Neural cell (in vitro differentiated cells): ENCODE data around the gene PLAU. TPM values are rescaled to one million over a fixed set of nuclear protein-coding genes. Genes with fewer than 3 reads are reported as not detected.
"Not testable (repeated sequence)": the region's sequence is repeated elsewhere in the genome, so short reads cannot be mapped to it uniquely, and the experiment has no call there.

Source experiments
- H2AFZ ChIP-seq: fragments of 200-600, 300-800 bp; sonication (generic), shearing (Covaris generic); 2 replicates; pipeline ENCODE4 v1.6.0; 2014; ENCODE audit warnings: low read depth, mild to moderate bottlenecking, antibody characterized with exemption, low read length, moderate library complexity
- H3F3A ChIP-seq: fragments of 200-600 bp; shearing (Covaris generic); 2 replicates; pipeline ENCODE4 v1.6.1; 2016; ENCODE audit warnings: mild to moderate bottlenecking, moderate library complexity, mixed read lengths, antibody characterized with exemption, low read length; ENCODE audit not compliant: insufficient read depth, poor library complexity, severe bottlenecking
- H3K27ac ChIP-seq: fragments of 200-600, 300-800 bp; sonication (generic), shearing (Covaris generic); 2 replicates; pipeline ENCODE4 v1.5.1; 2014; ENCODE audit warnings: mild to moderate bottlenecking, low read length, moderate library complexity
- H3K27me3 ChIP-seq: fragments of 300-800, 200-600 bp; sonication (generic), shearing (Covaris generic); 2 replicates; pipeline ENCODE4 v1.6.0; 2014; ENCODE audit warnings: mild to moderate bottlenecking, low read depth, low read length, moderate library complexity; ENCODE audit not compliant: insufficient read depth
- H3K36me3 ChIP-seq: fragments of 300-800, 200-600 bp; sonication (generic), shearing (Covaris generic); 2 replicates; pipeline ENCODE4 v1.5.1; 2014; ENCODE audit warnings: mild to moderate bottlenecking, antibody characterized with exemption, low read length, moderate library complexity; ENCODE audit not compliant: insufficient read depth
- H3K4me2 ChIP-seq: fragments of 300-800, 200-600 bp; sonication (generic), shearing (Covaris generic); 2 replicates; pipeline ENCODE4 v1.6.0; 2014; ENCODE audit warnings: mild to moderate bottlenecking, low read length
- H3K4me3 ChIP-seq: fragments of 300-800, 200-600 bp; sonication (generic), shearing (Covaris generic); 2 replicates; pipeline ENCODE4 v1.5.1; 2014; ENCODE audit warnings: mild to moderate bottlenecking, low read length, moderate library complexity
- H3K79me2 ChIP-seq: fragments of 200-600 bp; shearing (Covaris generic); replicated peaks from 2 replicates; pipeline ENCODE4 v1.6.0; 2014; ENCODE audit warnings: mild to moderate bottlenecking, low read length, moderate library complexity; ENCODE audit not compliant: insufficient read depth
- H3K9ac ChIP-seq: fragments of 300-800, 200-600 bp; sonication (generic), shearing (Covaris generic); 2 replicates; pipeline ENCODE4 v1.6.1; 2016; ENCODE audit warnings: mild to moderate bottlenecking, low read length, mixed read lengths
- H3K9me2 ChIP-seq: fragments of 200-600 bp; shearing (Covaris generic); 2 replicates; pipeline ENCODE4 v1.6.1; 2016; ENCODE audit warnings: mild to moderate bottlenecking, low read length, mixed read lengths; ENCODE audit not compliant: insufficient read depth
- H3K9me3 ChIP-seq: fragments of 200-600, 300-800 bp; sonication (generic), shearing (Covaris generic); 2 replicates; pipeline ENCODE4 v1.6.1; 2016; ENCODE audit warnings: mild to moderate bottlenecking, mixed run types, low read length, moderate library complexity, mixed read lengths
- H4K20me1 ChIP-seq: fragments of 200-600 bp; shearing (Covaris generic); 2 replicates; pipeline ENCODE4 v1.6.1; 2016; ENCODE audit warnings: mild to moderate bottlenecking, mixed run types; ENCODE audit not compliant: insufficient read depth
- EP300 ChIP-seq: fragments of 450-650 bp; conservative IDR thresholded peaks from 2 replicates; pipeline ENCODE4 v1.6.1; 2014; ENCODE audit warnings: antibody characterized with exemption, mild to moderate bottlenecking, moderate library complexity; ENCODE audit not compliant: poor library complexity, severe bottlenecking
- EZH2 ChIP-seq: fragments of 200-600, 300-800 bp; shearing (Covaris generic), sonication (generic); IDR thresholded peaks from 2 replicates; pipeline ENCODE4 v1.6.1; 2014; ENCODE audit warnings: antibody characterized with exemption, low read length, borderline replicate concordance, mild to moderate bottlenecking; ENCODE audit not compliant: insufficient read depth, poor library complexity, severe bottlenecking
- MXI1 ChIP-seq: fragments of 450-650 bp; conservative IDR thresholded peaks from 2 replicates; pipeline ENCODE4 v1.6.1; 2014; ENCODE audit warnings: antibody characterized with exemption, mild to moderate bottlenecking; ENCODE audit not compliant: poor library complexity, severe bottlenecking
- POLR2AphosphoS5 ChIP-seq: IDR thresholded peaks from 2 replicates; pipeline ENCODE4 v1.6.1; 2012
- RAD21 ChIP-seq: fragments of 450-650 bp; conservative IDR thresholded peaks from 2 replicates; pipeline ENCODE4 v1.6.1; 2014; ENCODE audit warnings: antibody characterized with exemption, mild to moderate bottlenecking, moderate library complexity
- SMC3 ChIP-seq: fragments of 450-650 bp; conservative IDR thresholded peaks from 2 replicates; pipeline ENCODE4 v1.6.1; 2014; ENCODE audit warnings: antibody characterized with exemption, mild to moderate bottlenecking, moderate library complexity; ENCODE audit not compliant: poor library complexity
- TAF1 ChIP-seq: IDR thresholded peaks from 2 replicates; pipeline ENCODE4 v1.6.1; 2012; ENCODE audit warnings: low read depth
- polyA plus RNA-seq: library from polyadenylated mRNA; depleted of rRNA; stranded (reverse); fragments of >200 nt; gene quantifications from 2 replicates; pipeline ENCODE4 v1.2.3, GENCODE V29; 2014
- TF ChIP-seq, protein P1 (sequence below): fragments of 450-650 bp; IDR thresholded peaks from 2 replicates; pipeline ENCODE4 v1.5.1; 2014; ENCODE audit warnings: antibody characterized with exemption, mild to moderate bottlenecking, moderate library complexity; ENCODE audit not compliant: poor library complexity, severe bottlenecking
- TF ChIP-seq, protein P2 (sequence below): IDR thresholded peaks from 2 replicates; pipeline ENCODE4 v1.6.1; 2012; ENCODE audit warnings: borderline replicate concordance

The PLAU gene
- polyA plus RNA-seq, 1 donor from 2014 or later, result 1.1 TPM

DNA sequence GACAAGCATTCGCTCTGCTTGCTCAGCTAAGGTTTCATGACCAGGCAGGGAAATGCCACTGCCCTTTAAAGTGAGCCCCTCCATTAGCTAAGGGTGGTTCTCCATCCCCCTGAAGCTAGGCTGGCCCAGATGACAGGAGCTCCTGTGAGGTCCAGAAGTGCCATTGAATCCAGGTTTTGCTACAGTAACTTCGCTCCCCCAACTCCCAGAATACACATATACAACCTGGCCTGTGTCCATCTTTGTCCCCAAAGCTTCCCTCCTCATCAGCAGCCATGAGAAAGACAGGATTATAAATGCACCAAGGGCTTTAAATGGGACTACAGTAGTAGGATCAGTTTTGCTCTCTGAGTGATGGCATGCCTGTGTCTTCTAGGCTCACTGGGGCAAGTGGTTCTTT is 51.5 kb downstream of the PLAU start (continued):
- TF ChIP-seq, protein P1, sequence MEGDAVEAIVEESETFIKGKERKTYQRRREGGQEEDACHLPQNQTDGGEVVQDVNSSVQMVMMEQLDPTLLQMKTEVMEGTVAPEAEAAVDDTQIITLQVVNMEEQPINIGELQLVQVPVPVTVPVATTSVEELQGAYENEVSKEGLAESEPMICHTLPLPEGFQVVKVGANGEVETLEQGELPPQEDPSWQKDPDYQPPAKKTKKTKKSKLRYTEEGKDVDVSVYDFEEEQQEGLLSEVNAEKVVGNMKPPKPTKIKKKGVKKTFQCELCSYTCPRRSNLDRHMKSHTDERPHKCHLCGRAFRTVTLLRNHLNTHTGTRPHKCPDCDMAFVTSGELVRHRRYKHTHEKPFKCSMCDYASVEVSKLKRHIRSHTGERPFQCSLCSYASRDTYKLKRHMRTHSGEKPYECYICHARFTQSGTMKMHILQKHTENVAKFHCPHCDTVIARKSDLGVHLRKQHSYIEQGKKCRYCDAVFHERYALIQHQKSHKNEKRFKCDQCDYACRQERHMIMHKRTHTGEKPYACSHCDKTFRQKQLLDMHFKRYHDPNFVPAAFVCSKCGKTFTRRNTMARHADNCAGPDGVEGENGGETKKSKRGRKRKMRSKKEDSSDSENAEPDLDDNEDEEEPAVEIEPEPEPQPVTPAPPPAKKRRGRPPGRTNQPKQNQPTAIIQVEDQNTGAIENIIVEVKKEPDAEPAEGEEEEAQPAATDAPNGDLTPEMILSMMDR, result no peak

DNA sequence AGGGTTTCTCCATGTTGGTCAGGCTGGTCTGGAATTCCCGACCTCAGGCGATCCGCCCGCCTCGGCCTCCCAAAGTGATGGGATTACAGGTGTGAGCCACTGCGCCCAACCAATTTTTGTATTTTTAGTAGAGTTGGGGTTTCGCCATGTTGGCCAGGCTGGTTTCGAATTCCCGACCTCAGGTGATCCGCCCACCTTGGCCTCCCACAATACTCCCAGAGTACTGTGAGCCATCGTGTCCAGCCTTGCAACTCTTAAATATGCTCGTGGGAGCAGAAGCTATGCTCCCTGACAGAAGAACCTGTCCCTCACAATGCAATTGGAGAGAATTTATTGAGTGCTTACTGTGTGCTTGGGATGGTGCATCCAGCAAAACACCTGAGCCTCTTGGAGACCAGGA is 52.6 kb downstream of the PLAU start:
- H3K9me3 ChIP-seq, H3K79me2 ChIP-seq, H3K9ac ChIP-seq, H3K36me3 ChIP-seq, H2AFZ ChIP-seq, H3F3A ChIP-seq, H3K9me2 ChIP-seq, H3K4me2 ChIP-seq, H4K20me1 ChIP-seq, H3K27ac ChIP-seq, H3K27me3 ChIP-seq, H3K4me3 ChIP-seq: not testable (repeated sequence)

DNA sequence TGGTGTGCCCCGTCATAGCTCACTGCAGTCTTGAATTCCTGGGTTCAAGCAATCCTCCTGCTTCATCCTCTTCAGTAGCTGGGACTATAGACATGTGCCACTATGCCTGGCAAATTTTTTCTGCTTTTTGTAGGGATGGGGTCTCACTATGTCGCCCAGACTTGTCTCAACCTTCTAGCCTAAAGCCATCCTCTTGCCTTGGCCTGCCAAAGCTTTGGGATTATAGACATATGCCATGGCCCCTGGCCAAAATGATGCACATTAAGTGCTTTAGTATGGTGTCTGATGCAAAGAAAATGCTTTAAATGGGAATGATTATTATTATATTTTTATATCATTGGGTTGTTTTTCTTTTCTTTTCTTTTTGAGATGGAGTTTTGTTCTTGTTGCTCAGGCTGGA is 53.8 kb downstream of the PLAU start:
- Histone ChIP-seq H3K4me2 (no peak overlapping the region), H3K9me3 (no peaks in the 10 kb centered on the region), H2AFZ (no peak overlapping the region), H3K36me3 (no peaks in the 10 kb centered on the region), H3K4me3 (no peak overlapping the region), H3K27me3 (no peaks in the 10 kb centered on the region), H3K27ac (no peak overlapping the region), H3K9ac (no peak overlapping the region), H4K20me1 (no peaks in the 10 kb centered on the region), H3K9me2 (no peaks in the 10 kb centered on the region), H3K79me2 (no peaks in the 10 kb centered on the region), H3F3A (no peaks in the 10 kb centered on the region)
- TF ChIP-seq EP300 (no peak), EZH2 (no peak), TAF1 (no peak), POLR2AphosphoS5 (no peak), MXI1 (no peak), RAD21 (no peak), SMC3 (no peak)
- TF ChIP-seq, protein P2, sequence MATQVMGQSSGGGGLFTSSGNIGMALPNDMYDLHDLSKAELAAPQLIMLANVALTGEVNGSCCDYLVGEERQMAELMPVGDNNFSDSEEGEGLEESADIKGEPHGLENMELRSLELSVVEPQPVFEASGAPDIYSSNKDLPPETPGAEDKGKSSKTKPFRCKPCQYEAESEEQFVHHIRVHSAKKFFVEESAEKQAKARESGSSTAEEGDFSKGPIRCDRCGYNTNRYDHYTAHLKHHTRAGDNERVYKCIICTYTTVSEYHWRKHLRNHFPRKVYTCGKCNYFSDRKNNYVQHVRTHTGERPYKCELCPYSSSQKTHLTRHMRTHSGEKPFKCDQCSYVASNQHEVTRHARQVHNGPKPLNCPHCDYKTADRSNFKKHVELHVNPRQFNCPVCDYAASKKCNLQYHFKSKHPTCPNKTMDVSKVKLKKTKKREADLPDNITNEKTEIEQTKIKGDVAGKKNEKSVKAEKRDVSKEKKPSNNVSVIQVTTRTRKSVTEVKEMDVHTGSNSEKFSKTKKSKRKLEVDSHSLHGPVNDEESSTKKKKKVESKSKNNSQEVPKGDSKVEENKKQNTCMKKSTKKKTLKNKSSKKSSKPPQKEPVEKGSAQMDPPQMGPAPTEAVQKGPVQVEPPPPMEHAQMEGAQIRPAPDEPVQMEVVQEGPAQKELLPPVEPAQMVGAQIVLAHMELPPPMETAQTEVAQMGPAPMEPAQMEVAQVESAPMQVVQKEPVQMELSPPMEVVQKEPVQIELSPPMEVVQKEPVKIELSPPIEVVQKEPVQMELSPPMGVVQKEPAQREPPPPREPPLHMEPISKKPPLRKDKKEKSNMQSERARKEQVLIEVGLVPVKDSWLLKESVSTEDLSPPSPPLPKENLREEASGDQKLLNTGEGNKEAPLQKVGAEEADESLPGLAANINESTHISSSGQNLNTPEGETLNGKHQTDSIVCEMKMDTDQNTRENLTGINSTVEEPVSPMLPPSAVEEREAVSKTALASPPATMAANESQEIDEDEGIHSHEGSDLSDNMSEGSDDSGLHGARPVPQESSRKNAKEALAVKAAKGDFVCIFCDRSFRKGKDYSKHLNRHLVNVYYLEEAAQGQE, result no peak
- TF ChIP-seq, protein P1, result no peak

DNA sequence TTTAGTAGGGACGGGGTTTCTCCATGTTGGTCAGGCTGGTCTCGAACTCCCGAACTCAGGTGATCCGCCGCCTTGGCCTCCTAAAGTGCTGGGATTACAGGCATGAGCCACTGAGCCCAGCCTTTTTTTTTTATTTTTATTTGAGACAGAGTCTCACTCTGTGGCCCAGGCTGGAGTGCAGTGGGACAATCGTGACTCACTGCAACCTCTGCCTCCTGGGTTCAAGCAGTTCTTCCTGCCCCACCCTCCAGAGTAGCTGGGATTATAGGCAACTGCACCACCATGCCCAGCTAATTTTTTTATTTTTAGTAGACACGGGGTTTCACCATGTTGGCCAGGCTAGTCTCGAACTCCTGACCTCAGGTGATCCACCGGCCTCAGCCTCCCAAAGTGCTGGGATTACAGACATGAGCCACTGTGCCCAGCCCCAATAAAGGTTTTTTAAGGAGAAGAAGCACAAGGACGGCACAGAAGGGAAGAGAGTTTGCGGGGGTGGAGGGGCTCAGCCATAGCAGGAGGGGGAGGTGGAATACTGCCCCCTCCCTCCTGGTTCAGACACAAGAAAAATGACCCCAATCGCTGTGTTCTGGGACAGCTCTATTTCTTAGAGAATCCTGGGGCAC is 54.4 kb downstream of the PLAU start:
- not testable (repeated sequence) for H3F3A ChIP-seq, H4K20me1 ChIP-seq, H3K27me3 ChIP-seq, H3K9me3 ChIP-seq, H3K9ac ChIP-seq, H3K79me2 ChIP-seq, H3K27ac ChIP-seq, H3K9me2 ChIP-seq, H3K4me3 ChIP-seq, H3K36me3 ChIP-seq, H3K4me2 ChIP-seq, H2AFZ ChIP-seq
